ENCODE results near the gene MPND. TPM values are rescaled to one million over a fixed set of nuclear protein-coding genes. Genes with fewer than 3 reads are reported as not detected.
A peak's percentile ranks its signal among the peaks of the same experiment; 100 is the strongest.

Gene MPND
- total and polyA plus RNA-seq, 2 of the 13 experiments (the other 11 are each of a cell fraction or from before 2014, with no cell fraction given): 10.8 to 15.8 TPM

GRCh38 chr19:4337906-4338440 is 5.4 kb upstream of the MPND start (continued):
- TF ChIP-seq HMGXB3 (CRISPR knock-in tag; IDR thresholded peaks at IDR 0.05; ENCODE audit: borderline replicate concordance) (no peak), ZNF781 (CRISPR knock-in tag; IDR thresholded peaks at IDR 0.05; ENCODE audit: borderline replicate concordance, not compliant biosample characterization) (peak; percentile 48), IRF2 (CRISPR knock-in tag; IDR thresholded peaks at IDR 0.05) (0 out of 2 replicates have a peak, but pooled peaks have one; percentile 23), ZNF788 (CRISPR knock-in tag; IDR thresholded peaks at IDR 0.05; ENCODE audit: borderline replicate concordance) (peak; percentile 63; the same call in 1 of the 2 replicates), NCOR1 (IDR thresholded peaks at IDR 0.05; ENCODE audit: borderline replicate concordance, low read length) (no peak; the same call in 1 of the 2 replicates), UBTF (CRISPR knock-in tag; IDR thresholded peaks at IDR 0.05) (0 out of 2 replicates have a peak, but pooled peaks have one; percentile 23), ZNF430 (CRISPR knock-in tag; IDR thresholded peaks at IDR 0.05) (peak; percentile 25; the same call in 1 of the 2 replicates), HDAC2 (CRISPR knock-in tag; IDR thresholded peaks at IDR 0.05) (peak; percentile 74)

Measured in HepG2 (cell line).